ENCODE data around the gene GLI2. TPM values are rescaled to one million over a fixed set of nuclear protein-coding genes. Genes with fewer than 3 reads are reported as not detected.

GLI2 gene
- total RNA-seq, 1 experiment from 2014 or later: 6.2 TPM

DNA sequence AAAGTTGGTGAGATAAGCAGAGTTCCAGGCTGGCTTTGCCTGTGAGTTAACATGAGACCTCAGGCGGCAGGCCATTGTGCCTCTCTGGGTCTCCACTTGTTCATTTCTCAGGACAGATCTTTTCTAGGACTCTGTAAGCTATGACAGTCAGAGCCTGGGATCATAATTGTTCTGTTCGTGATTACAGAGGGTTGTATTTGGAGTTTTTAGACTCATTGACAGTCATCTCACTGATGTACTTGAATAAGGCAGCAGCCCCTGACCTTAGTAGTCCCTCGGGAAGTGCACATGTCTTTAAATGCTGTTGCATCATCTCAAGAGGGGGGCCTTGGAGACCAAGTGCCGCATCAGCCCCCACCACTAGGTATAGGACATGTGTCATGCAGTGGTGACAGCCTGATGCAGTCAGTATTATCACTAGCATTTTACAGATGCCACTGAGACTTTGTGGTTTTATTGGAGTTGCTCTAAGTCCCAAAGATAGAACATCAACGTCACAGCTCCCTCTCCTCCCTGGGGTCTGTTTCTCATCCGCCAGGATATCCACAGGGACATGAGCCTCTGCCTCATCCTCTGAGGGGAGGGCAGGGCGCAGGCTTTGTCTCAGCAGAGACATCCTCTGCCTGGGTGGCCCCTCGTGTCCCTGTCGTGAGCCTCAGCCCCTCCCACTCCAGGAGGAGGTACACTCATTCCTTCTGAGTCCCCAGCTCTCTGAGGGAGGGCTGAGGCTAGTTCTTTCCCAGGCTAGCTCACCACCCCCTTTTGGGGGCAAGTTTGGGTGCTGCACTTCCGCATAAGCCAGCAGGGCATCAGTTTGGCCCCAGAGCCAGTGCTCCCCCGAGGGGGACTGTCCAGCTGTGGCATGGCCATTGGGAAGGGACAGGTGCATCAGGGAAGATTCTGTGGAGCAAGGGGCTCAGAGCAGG is 14.1 kb downstream of the GLI2 start:
- Histone ChIP-seq H3K36me3 (ENCODE audit: control insufficient read depth, insufficient read depth, low read length) (no peaks in the 10 kb centered on the region), H3K27me3 (ENCODE audit: control insufficient read depth, insufficient read depth, low read length) (no peaks in the 10 kb centered on the region), H3K4me3 (ENCODE audit: low read depth in 2 of 2, low read length in 2 of 2) (no peak overlapping the region), H3K27ac (ENCODE audit: low read length) (no peak overlapping the region; the same call in 1 of the 2 replicates), H3K9me3 (ENCODE audit: control insufficient read depth, insufficient read depth, low read depth, low read length) (no peaks in the 10 kb centered on the region), H3K4me1 (ENCODE audit: control insufficient read depth, insufficient read depth, low read length) (no peaks in the 10 kb centered on the region)
- no TSS peak for BruUV-seq (replicated peaks)
- intact Hi-C loops (cut with micrococcal nuclease; ENCODE audit: unreplicated experiment) (no loop called here), in situ Hi-C loops (cut with HindIII; ENCODE audit: low pct_unique_long_range_greater_than_20kb, low sequenced_read_pairs) (no loop called here)
- ATAC-seq (0 out of 2 replicates have a peak, but pooled peaks have one; percentile 38), DNase-seq (ENCODE audit: low read depth, low spot score) (no peak)
- TF ChIP-seq POLR2AphosphoS5 (IDR thresholded peaks at IDR 0.05; ENCODE audit: low read depth, low read length) (no peak), SIN3A (IDR thresholded peaks at IDR 0.05; ENCODE audit: borderline replicate concordance, insufficient read depth, low read depth, low read length) (no peak), CTCF (IDR thresholded peaks at IDR 0.05) (no peak)
- TF ChIP-seq, protein P1, sequence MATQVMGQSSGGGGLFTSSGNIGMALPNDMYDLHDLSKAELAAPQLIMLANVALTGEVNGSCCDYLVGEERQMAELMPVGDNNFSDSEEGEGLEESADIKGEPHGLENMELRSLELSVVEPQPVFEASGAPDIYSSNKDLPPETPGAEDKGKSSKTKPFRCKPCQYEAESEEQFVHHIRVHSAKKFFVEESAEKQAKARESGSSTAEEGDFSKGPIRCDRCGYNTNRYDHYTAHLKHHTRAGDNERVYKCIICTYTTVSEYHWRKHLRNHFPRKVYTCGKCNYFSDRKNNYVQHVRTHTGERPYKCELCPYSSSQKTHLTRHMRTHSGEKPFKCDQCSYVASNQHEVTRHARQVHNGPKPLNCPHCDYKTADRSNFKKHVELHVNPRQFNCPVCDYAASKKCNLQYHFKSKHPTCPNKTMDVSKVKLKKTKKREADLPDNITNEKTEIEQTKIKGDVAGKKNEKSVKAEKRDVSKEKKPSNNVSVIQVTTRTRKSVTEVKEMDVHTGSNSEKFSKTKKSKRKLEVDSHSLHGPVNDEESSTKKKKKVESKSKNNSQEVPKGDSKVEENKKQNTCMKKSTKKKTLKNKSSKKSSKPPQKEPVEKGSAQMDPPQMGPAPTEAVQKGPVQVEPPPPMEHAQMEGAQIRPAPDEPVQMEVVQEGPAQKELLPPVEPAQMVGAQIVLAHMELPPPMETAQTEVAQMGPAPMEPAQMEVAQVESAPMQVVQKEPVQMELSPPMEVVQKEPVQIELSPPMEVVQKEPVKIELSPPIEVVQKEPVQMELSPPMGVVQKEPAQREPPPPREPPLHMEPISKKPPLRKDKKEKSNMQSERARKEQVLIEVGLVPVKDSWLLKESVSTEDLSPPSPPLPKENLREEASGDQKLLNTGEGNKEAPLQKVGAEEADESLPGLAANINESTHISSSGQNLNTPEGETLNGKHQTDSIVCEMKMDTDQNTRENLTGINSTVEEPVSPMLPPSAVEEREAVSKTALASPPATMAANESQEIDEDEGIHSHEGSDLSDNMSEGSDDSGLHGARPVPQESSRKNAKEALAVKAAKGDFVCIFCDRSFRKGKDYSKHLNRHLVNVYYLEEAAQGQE (IDR thresholded peaks at IDR 0.05; ENCODE audit: insufficient read depth in 1 of 2, low read depth in 2 of 2, low read length in 1 of 2): no peak
- ChIA-PET POLR2A (no interaction called here), CTCF (no interaction called here)

DNA sequence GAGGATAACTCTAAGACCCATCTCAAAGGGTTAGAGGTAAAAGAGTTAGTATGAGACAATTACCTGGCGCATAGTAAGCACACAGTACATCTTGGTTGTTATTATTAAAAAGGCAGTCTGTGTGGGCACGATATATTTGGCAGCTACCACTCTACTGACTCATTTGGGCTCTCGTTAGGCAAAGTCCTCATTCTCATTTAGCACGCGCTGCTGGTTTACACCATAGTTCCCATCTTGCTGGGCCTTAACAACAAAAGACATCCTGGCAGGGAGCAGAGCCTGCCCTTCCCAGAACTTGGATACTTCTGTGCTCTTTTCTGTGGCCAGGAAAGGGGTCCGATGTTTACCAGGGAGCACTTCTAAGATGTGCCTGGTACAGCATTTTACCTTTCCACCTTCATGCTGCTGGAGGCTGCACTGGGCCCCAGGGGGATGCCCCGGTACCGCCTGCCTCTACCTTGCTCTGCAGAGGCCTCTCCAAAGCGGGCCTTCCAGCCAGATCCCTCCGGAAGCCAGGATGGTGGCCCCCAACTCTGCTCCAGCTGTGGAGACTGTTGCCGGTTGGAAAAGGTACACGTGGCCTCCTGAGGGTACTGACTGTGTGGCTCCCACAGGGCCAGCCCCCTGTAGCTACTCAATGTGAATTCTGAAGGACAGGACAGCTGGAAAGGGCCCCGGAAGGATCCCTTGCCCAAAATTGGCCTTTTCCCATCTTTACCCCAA is 15.0 kb downstream of the GLI2 start:
- ChIA-PET POLR2A (no interaction called here), CTCF (no interaction called here)
- Histone ChIP-seq H3K4me1 (ENCODE audit: control insufficient read depth, insufficient read depth, low read length) (no peaks in the 10 kb centered on the region), H3K36me3 (ENCODE audit: control insufficient read depth, insufficient read depth, low read length) (no peaks in the 10 kb centered on the region), H3K4me3 (ENCODE audit: low read depth in 2 of 2, low read length in 2 of 2) (no peak overlapping the region), H3K9me3 (ENCODE audit: control insufficient read depth, insufficient read depth, low read depth, low read length) (no peaks in the 10 kb centered on the region), H3K27ac (ENCODE audit: low read length) (no peak overlapping the region), H3K27me3 (ENCODE audit: control insufficient read depth, insufficient read depth, low read length) (no peaks in the 10 kb centered on the region)
- intact Hi-C loops (cut with micrococcal nuclease; ENCODE audit: unreplicated experiment): no loop called here
- no peak for DNase-seq (ENCODE audit: low read depth, low spot score)
- ATAC-seq: no peak
- BruUV-seq (replicated peaks): no TSS peak
- in situ Hi-C loops (cut with HindIII; ENCODE audit: low pct_unique_long_range_greater_than_20kb, low sequenced_read_pairs): no loop called here
- TF ChIP-seq SIN3A (IDR thresholded peaks at IDR 0.05; ENCODE audit: borderline replicate concordance, insufficient read depth, low read depth, low read length) (no peak), POLR2AphosphoS5 (IDR thresholded peaks at IDR 0.05; ENCODE audit: low read depth, low read length) (no peak), TCF7L2 (IDR thresholded peaks at IDR 0.05; ENCODE audit: low read depth, low read length) (no peak), CTCF (IDR thresholded peaks at IDR 0.05) (no peak)
- TF ChIP-seq, protein P1 (IDR thresholded peaks at IDR 0.05; ENCODE audit: insufficient read depth in 1 of 2, low read depth in 2 of 2, low read length in 1 of 2): no peak
